PFSK-1 (cell line): ENCODE results near the gene IFNG-AS1.

Experiments
- FOXP2 ChIP-seq: optimal IDR thresholded peaks from 2 replicates; pipeline ENCODE3; 2011; ENCODE audit warnings: borderline replicate concordance, control low read depth, inconsistent platforms; ENCODE audit not compliant: insufficient read depth; ENCODE audit errors: extremely low read length, extremely low read depth
- POLR2AphosphoS5 ChIP-seq: IDR thresholded peaks from 2 replicates; pipeline ENCODE4 v1.6.1; 2012; ENCODE audit warnings: low read depth, mild to moderate bottlenecking, control low read depth, low read length, moderate library complexity
- REST ChIP-seq, 2 experiments: IDR thresholded peaks; 2 replicates each; pipeline versions ENCODE4 v1.6.1 to v1.8.0; 2011 to 2012; ENCODE audit warnings: low read depth in 2 of 2, low read length in 2 of 2, control low read depth in 1 of 2, inconsistent platforms in 1 of 2, mild to moderate bottlenecking in 1 of 2, moderate library complexity in 1 of 2; ENCODE audit not compliant: insufficient read depth in 1 of 2
- SIN3A ChIP-seq: IDR thresholded peaks from 2 replicates; pipeline ENCODE4 v1.6.1; 2012; ENCODE audit warnings: mild to moderate bottlenecking, low read length, moderate library complexity, borderline replicate concordance; ENCODE audit not compliant: insufficient read depth
- TAF1 ChIP-seq: IDR thresholded peaks from 2 replicates; pipeline ENCODE4 v1.6.1; 2012; ENCODE audit warnings: low read length, control low read depth, borderline replicate concordance; ENCODE audit not compliant: insufficient read depth

IFNG-AS1 gene

GRCh38 chr12:67980391-67980790 is 8.9 kb upstream of the IFNG-AS1 start:
- no peak for TF ChIP-seq POLR2AphosphoS5

- TF ChIP-seq REST (IDR thresholded peaks at IDR 0.05; ENCODE audit: insufficient read depth in 1 of 2, low read depth in 2 of 2, low read length in 2 of 2), result no peak
- TF ChIP-seq SIN3A, result 0 out of 2 replicates have a peak, but pooled peaks have one; percentile 28
- peak; percentile 49; the same call in 1 of the 2 replicates for TF ChIP-seq TAF1
- no peak for TF ChIP-seq POLR2AphosphoS5
- no peak for TF ChIP-seq FOXP2
These were observed 7.7 kb upstream of the IFNG-AS1 start for GRCh38 chr12:67981287-67982162.

- TF ChIP-seq REST (IDR thresholded peaks at IDR 0.05; ENCODE audit: insufficient read depth in 1 of 2, low read depth in 2 of 2, low read length in 2 of 2) (no peak), POLR2AphosphoS5 (0 out of 2 replicates have a peak, but pooled peaks have one; percentile 21)
These were observed 7.1 kb upstream of the IFNG-AS1 start for GRCh38 chr12:67982164-67982563.

GRCh38 chr12:67986632-67987031 is 2.6 kb upstream of the IFNG-AS1 start:
- no peak for TF ChIP-seq TAF1
- no peak for TF ChIP-seq FOXP2
- no peak for TF ChIP-seq POLR2AphosphoS5
- no peak for TF ChIP-seq REST (IDR thresholded peaks at IDR 0.05; ENCODE audit: insufficient read depth in 1 of 2, low read depth in 2 of 2, low read length in 2 of 2)
- TF ChIP-seq SIN3A, result no peak

GRCh38 chr12:67988601-67989021 is 636 bp upstream of the IFNG-AS1 start:
- TF ChIP-seq POLR2AphosphoS5, result no peak
- TF ChIP-seq REST (IDR thresholded peaks at IDR 0.05; ENCODE audit: insufficient read depth in 1 of 2, low read depth in 2 of 2, low read length in 2 of 2), result no peak
- TF ChIP-seq SIN3A, result no peak
- no peak for TF ChIP-seq FOXP2
- TF ChIP-seq TAF1, result no peak
